T-cell (primary cell): ENCODE data around the gene FOXI1. TPM values are rescaled to one million over a fixed set of nuclear protein-coding genes. Genes with fewer than 3 reads are reported as not detected.

Experiments
- ATAC-seq, 4 experiments: fragments of 200-7000 bp in 3 of 4; fragments of 150-1000 bp in 1 of 4; cut with Tn5 transposase; replicated peaks in 1 of 4; 1 replicate in 3 of 4; 2 replicates in 1 of 4; pipeline ENCODE4 v1.10.0; 2021; ENCODE audit warnings: moderate library complexity in 3 of 4, mild to moderate bottlenecking in 2 of 4, moderate number of reproducible peaks in 1 of 4
- CTCF ChIA-PET, 2 donors: fragments of 300-600 bp; sonication (Branson Sonifier 250); formaldehyde crosslinking; loops; one replicate each; lab custom pipeline; 2022; ENCODE audit warnings: antibody characterized with exemption in 2 of 2; lab: Charles Lee
- POLR2A ChIA-PET, 2 donors: fragments of 300-600 bp; sonication (Branson Sonifier 250); formaldehyde crosslinking; loops; one replicate each; lab custom pipeline; 2022; ENCODE audit warnings: antibody characterized with exemption in 2 of 2; lab: Charles Lee
- DNase-seq, 35 experiments: peaks; one replicate each; pipeline versions ENCODE4 v3.0.0 to v3.0.0-alpha.2; 2013 to 2023
- H3K27ac ChIP-seq: one replicate; pipeline ENCODE4 v1.5.1; 2013; ENCODE audit warnings: low read length
- H3K27me3 ChIP-seq, 2 experiments: replicated peaks in 1 of 2; 1 replicate in 1 of 2; 2 replicates in 1 of 2; pipeline versions ENCODE4 v1.6.1 to v1.7.0; 2013; ENCODE audit warnings: low read length in 1 of 2, mixed read lengths in 1 of 2; ENCODE audit not compliant: control insufficient read depth in 2 of 2, insufficient read depth in 2 of 2; ENCODE audit errors: extremely low read depth in 1 of 2
- H3K36me3 ChIP-seq, 2 donors: 1 replicate in 1 of 2; 2 replicates in 1 of 2; pipeline versions ENCODE4 v1.6.1 to v1.7.0; 2013; ENCODE audit warnings: low read length in 1 of 2; ENCODE audit not compliant: control insufficient read depth in 2 of 2, insufficient read depth in 1 of 2; ENCODE audit errors: extremely low read depth in 1 of 2
- H3K4me1 ChIP-seq, 2 experiments: 1 replicate in 1 of 2; 2 replicates in 1 of 2; pipeline versions ENCODE4 v1.6.1 to v1.7.0; 2013; ENCODE audit warnings: low read length in 2 of 2, mixed read lengths in 1 of 2; ENCODE audit not compliant: insufficient read depth in 2 of 2, control insufficient read depth in 1 of 2; ENCODE audit errors: extremely low read depth in 1 of 2
- H3K4me3 ChIP-seq, 2 donors: 1 replicate in 1 of 2; 2 replicates in 1 of 2; pipeline versions ENCODE4 v1.5.1 to v1.7.0; 2013; ENCODE audit warnings: mild to moderate bottlenecking in 2 of 2, low read length in 1 of 2, moderate library complexity in 1 of 2; ENCODE audit not compliant: control insufficient read depth in 1 of 2; ENCODE audit errors: extremely low read depth in 1 of 2
- H3K9me3 ChIP-seq: 2 replicates; pipeline ENCODE4 v1.7.0; 2013
- H3K27ac Mint-ChIP-seq, 2 donors: one replicate each; pipeline ENCODE4 v1.8.0; 2020 to 2021; ENCODE audit warnings: mild to moderate bottlenecking in 2 of 2, mixed read lengths in 2 of 2
- H3K27me3 Mint-ChIP-seq, 2 donors: one replicate each; pipeline ENCODE4 v1.8.0; 2021 to 2022; ENCODE audit warnings: mixed read lengths in 2 of 2
- H3K36me3 Mint-ChIP-seq: one replicate; pipeline ENCODE4 v1.8.0; 2021; ENCODE audit warnings: mixed read lengths
- H3K4me1 Mint-ChIP-seq, 3 donors: one replicate each; pipeline ENCODE4 v1.8.0; 2020 to 2022; ENCODE audit warnings: mixed read lengths in 3 of 3, mild to moderate bottlenecking in 1 of 3
- H3K4me3 Mint-ChIP-seq, 3 donors: one replicate each; pipeline ENCODE4 v1.8.0; 2020 to 2022; ENCODE audit warnings: mild to moderate bottlenecking in 3 of 3, mixed read lengths in 3 of 3, moderate library complexity in 3 of 3
- H3K9me3 Mint-ChIP-seq, 3 donors: one replicate each; pipeline ENCODE4 v1.8.0; 2020 to 2022; ENCODE audit warnings: mixed read lengths in 3 of 3
- WGBS: methylation state at CpG from one replicate; pipeline ENCODE4 v1.1.5; 2013; ENCODE audit warnings: missing lambda C conversion rate; ENCODE audit not compliant: insufficient coverage; 5-methylcytosine and 5-hydroxymethylcytosine counted together
- total RNA-seq, 35 experiments: library from RNA in 6 of 35; stranded (reverse) in 6 of 35; fragments of 120-200 nt in 1 of 35; gene quantifications; one replicate each; pipeline versions ENCODE4 v1.2.1 to v1.2.4 and lab custom pipeline; 2013 to 2026

Gene FOXI1
- total RNA-seq, 5 donors from 2014 or later (not counting 1 experiment from before 2014, with no cell fraction given), result 0.16 to 0.35 TPM; not detected in 3

DNA sequence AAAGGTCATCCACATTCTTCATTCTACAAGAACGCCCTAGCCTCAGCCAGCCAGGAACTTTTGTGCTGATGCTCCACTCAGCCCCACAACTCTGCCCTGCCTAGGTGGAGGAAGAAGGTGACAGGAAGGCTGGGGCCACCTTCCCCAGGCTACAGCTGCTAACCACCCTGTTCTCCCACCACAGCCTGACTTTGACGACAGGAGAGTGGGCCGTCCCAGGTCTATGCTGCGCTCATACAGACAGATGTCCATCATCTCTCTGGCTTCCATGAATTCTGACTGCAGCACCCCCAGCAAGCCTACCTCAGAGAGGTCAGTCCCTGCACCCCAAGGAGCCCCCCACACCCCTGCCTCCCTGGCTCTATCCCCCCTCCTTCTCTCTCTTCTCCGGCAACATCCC lies 28.2 kb upstream of the FOXI1 start:
- Mint-ChIP-seq H3K27ac (no peak overlapping the region), H3K4me3 (no peak overlapping the region), H3K36me3 (peaks cover 93% of the 10 kb centered on the region), H3K27me3 (no peaks in the 10 kb centered on the region), H3K4me1 (no peaks in the 10 kb centered on the region), H3K9me3 (no peaks in the 10 kb centered on the region)
- no peak overlapping the region for H3K27ac ChIP-seq
- CTCF ChIA-PET, result no interaction called here
- POLR2A ChIA-PET, result no interaction called here
- no peak overlapping the region for H3K4me3 ChIP-seq
- 89% methylated on average over 3 of the region's 5 CpGs for WGBS
- DNase-seq (no peak), ATAC-seq (no peak)
- no peaks in the 10 kb centered on the region for H3K9me3 ChIP-seq
- H3K36me3 ChIP-seq, result peaks cover 18 to 89% of the 10 kb centered on the region in 2 donors
- no peaks in the 10 kb centered on the region for H3K27me3 ChIP-seq
- H3K4me1 ChIP-seq, result no peaks in the 10 kb centered on the region

DNA sequence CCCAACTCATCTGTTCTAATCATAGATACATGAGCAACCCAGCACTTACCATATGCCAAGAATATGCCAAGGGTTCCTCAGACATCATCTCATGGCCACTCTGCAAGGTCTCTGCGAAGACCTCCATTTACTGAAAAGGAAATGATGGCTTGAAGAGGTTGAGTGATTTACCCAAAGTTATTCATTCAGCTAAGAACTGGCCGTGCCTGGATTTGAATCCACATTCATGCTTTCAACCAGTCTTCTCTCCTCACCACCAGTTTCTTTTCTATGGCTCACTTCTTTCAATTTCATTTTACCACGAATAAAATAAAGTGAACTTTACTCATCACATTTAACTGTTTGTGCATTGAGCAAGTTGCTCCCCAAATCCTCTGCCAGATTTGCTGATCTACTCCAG lies 27.2 kb upstream of the FOXI1 start:
- peaks cover 92% of the 10 kb centered on the region for H3K36me3 Mint-ChIP-seq
- POLR2A ChIA-PET, result no interaction called here
- H3K27ac Mint-ChIP-seq, result no peak overlapping the region
- Histone ChIP-seq H3K27ac (no peak overlapping the region), H3K9me3 (no peaks in the 10 kb centered on the region), H3K27me3 (no peaks in the 10 kb centered on the region), H3K4me1 (no peaks in the 10 kb centered on the region), H3K4me3 (no peak overlapping the region), H3K36me3 (peaks cover 27 to 93% of the 10 kb centered on the region in 2 donors)
- H3K9me3 Mint-ChIP-seq, result no peaks in the 10 kb centered on the region
- ATAC-seq, result no peak
- H3K4me1 Mint-ChIP-seq, result no peaks in the 10 kb centered on the region
- no peak for DNase-seq
- 78% methylated on average over 2 of the region's 3 CpGs for WGBS
- H3K4me3 Mint-ChIP-seq, result no peak overlapping the region
- CTCF ChIA-PET, result no interaction called here
- no peaks in the 10 kb centered on the region for H3K27me3 Mint-ChIP-seq

DNA sequence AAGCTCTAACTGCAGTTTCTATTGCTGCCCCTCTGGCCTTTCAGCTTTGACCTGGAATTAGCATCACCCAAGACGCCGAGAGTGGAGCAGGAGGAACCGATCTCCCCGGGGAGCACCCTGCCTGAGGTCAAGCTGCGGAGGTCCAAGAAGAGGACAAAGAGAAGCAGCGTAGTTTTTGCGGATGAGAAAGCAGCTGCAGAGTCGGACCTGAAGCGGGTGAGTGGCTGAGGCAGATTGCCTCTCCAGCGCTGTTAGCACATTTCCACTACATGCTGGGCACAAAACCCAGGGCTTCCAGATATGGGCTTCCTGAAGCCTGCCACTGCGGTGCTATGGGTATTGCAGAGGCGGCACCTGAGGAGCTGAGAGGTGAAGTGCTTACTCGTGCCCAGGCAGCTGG lies 26.8 kb upstream of the FOXI1 start:
- Histone ChIP-seq H3K9me3 (no peaks in the 10 kb centered on the region), H3K27ac (no peak overlapping the region), H3K4me1 (no peaks in the 10 kb centered on the region), H3K36me3 (peaks cover 31 to 98% of the 10 kb centered on the region in 2 donors), H3K27me3 (no peaks in the 10 kb centered on the region), H3K4me3 (no peak overlapping the region)
- Mint-ChIP-seq H3K4me3 (no peak overlapping the region), H3K9me3 (no peaks in the 10 kb centered on the region), H3K4me1 (no peaks in the 10 kb centered on the region), H3K27ac (no peak overlapping the region), H3K36me3 (peaks cover 93% of the 10 kb centered on the region), H3K27me3 (no peaks in the 10 kb centered on the region)
- ChIA-PET CTCF (no interaction called here), POLR2A (no interaction called here)
- ATAC-seq (no peak), DNase-seq (no peak)
- 100% methylated on average over 9 of the region's 13 CpGs for WGBS

DNA sequence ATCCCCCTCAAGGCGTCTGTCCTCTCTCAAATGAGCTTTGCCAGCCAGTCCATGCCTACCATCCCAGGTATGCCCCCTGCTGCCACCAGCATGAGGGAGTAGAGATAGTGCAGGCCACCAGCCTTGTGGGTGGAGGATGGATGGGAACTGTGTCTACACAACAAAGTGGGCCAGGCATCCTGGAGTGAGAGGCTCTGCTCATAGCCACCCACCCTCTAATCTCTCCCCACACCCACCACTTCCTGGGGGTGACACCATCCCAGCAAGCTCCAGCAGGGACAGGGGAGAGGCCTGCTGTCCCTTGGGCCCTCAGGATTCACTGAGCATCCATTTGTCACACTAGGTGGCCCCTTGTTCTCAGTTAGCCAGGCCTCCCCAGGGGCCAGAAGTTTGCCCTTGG lies 25.5 kb upstream of the FOXI1 start:
- H3K27me3 Mint-ChIP-seq, result no peaks in the 10 kb centered on the region
- no CpG with 5 or more reads among the region's 1 CpG for WGBS
- DNase-seq (no peak), ATAC-seq (no peak)
- ChIA-PET POLR2A (no interaction called here), CTCF (no interaction called here)
- H3K36me3 Mint-ChIP-seq, result peaks cover 92% of the 10 kb centered on the region
- no peak overlapping the region for H3K4me3 Mint-ChIP-seq
- H3K27ac ChIP-seq, result no peak overlapping the region
- H3K27ac Mint-ChIP-seq, result no peak overlapping the region
- no peak overlapping the region for H3K4me3 ChIP-seq
- no peaks in the 10 kb centered on the region for H3K9me3 ChIP-seq
- peaks cover 35 to 98% of the 10 kb centered on the region in 2 donors for H3K36me3 ChIP-seq
- H3K4me1 Mint-ChIP-seq, result no peaks in the 10 kb centered on the region
- no peaks in the 10 kb centered on the region for H3K4me1 ChIP-seq
- H3K9me3 Mint-ChIP-seq, result no peaks in the 10 kb centered on the region
- H3K27me3 ChIP-seq, result no peaks in the 10 kb centered on the region

DNA sequence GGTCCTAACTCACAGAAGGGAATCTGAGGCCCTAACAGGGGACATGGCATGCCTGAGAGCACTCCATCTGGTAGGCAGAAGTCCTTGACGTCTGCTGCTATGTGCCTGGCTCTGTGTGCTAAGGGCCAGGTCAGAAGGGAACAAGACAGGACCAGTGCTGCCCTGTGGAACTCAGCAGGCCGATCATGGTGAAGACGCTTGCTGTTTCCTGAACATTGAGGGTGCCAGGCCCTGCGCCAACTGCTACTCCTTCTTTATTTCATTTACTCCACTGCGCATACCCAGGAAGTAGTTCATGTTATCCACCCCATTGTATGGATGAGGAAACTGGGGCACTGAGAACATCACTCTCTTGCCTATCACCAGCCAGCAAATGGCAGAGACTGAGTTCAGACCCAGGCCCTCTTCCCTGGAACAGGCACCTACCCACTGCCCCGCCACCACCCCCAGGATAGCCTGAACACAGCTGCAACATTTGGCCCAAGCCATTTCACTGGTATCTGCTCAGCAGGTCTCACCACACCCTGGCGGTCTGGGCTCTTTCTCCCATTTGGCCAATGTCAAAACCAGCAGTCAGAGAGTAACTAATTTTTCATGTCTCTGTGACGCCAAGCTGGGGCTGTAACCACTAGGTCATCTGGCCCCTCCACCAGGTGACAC lies 24.8 kb upstream of the FOXI1 start:
- POLR2A ChIA-PET, result no interaction called here
- Histone ChIP-seq H3K27me3 (no peaks in the 10 kb centered on the region), H3K36me3 (peaks cover 35 to 98% of the 10 kb centered on the region in 2 donors), H3K4me1 (no peaks in the 10 kb centered on the region), H3K9me3 (no peaks in the 10 kb centered on the region), H3K4me3 (no peak overlapping the region), H3K27ac (no peak overlapping the region)
- Mint-ChIP-seq H3K4me1 (no peaks in the 10 kb centered on the region), H3K9me3 (no peaks in the 10 kb centered on the region), H3K27ac (no peak overlapping the region), H3K36me3 (peaks cover 92% of the 10 kb centered on the region), H3K4me3 (no peak overlapping the region), H3K27me3 (no peaks in the 10 kb centered on the region)
- WGBS, result 98% methylated on average over 5 of the region's 8 CpGs
- DNase-seq, result no peak
- no peak for ATAC-seq
- CTCF ChIA-PET, result no interaction called here

DNA sequence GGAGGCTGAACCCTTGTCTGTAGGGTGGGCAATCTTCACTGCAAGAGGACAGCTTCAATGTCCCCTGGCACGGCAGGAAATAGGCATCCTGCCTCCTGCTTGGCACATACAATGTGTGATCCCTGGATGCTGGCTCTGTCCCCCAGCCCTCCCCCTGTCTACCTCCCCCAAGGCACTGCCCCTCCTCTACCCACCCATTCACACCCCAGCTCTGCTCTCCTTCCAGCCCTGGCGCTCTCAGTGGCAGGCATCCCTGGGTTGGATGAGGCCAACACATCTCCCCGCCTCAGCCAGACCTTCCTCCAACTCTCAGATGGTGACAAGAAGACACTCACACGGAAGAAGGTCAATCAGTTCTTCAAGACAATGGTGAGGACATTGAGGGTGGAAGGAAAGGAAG lies 24.1 kb upstream of the FOXI1 start:
- Mint-ChIP-seq H3K4me3 (no peak overlapping the region), H3K9me3 (no peaks in the 10 kb centered on the region), H3K36me3 (peaks cover 88% of the 10 kb centered on the region), H3K27ac (no peak overlapping the region), H3K27me3 (no peaks in the 10 kb centered on the region), H3K4me1 (no peaks in the 10 kb centered on the region)
- H3K27me3 ChIP-seq, result no peaks in the 10 kb centered on the region
- H3K9me3 ChIP-seq, result no peaks in the 10 kb centered on the region
- WGBS, result 92% methylated on average over 2 of the region's 4 CpGs
- ChIA-PET CTCF (no interaction called here), POLR2A (no interaction called here)
- DNase-seq (no peak), ATAC-seq (no peak)
- peaks cover 35 to 94% of the 10 kb centered on the region in 2 donors for H3K36me3 ChIP-seq
- no peak overlapping the region for H3K27ac ChIP-seq
- H3K4me3 ChIP-seq, result no peak overlapping the region
- H3K4me1 ChIP-seq, result no peaks in the 10 kb centered on the region

DNA sequence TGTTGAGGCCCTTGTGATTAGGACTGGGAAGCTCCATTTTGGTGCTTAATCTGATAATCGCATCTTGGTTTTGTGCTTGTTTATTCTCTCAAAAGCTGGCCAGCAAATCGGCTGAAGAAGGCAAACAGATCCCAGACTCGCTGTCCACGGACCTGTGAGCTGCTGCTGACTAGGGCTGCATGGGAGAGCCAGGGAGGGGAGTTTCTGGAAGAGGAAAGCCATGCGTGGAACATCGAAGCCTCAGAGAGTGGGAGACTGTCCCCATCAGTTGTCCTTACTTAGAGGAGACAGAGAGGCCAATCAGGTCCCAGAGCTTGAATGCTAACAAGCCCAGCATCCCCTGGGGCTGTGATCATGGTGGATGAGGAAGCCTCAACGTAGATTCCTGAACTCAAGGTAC lies 23.0 kb upstream of the FOXI1 start:
- ChIA-PET CTCF (no interaction called here), POLR2A (no interaction called here)
- H3K36me3 ChIP-seq, result peaks cover 35 to 85% of the 10 kb centered on the region in 2 donors
- DNase-seq, result no peak
- no peak overlapping the region for H3K4me3 Mint-ChIP-seq
- H3K9me3 ChIP-seq, result no peaks in the 10 kb centered on the region
- H3K4me1 ChIP-seq, result no peaks in the 10 kb centered on the region
- no peaks in the 10 kb centered on the region for H3K27me3 ChIP-seq
- 86% methylated on average over 6 of the region's 7 CpGs for WGBS
- no peaks in the 10 kb centered on the region for H3K27me3 Mint-ChIP-seq
- no peak overlapping the region for H3K27ac ChIP-seq
- H3K9me3 Mint-ChIP-seq, result no peaks in the 10 kb centered on the region
- no peak overlapping the region for H3K4me3 ChIP-seq
- no peak for ATAC-seq
- no peak overlapping the region for H3K27ac Mint-ChIP-seq
- H3K4me1 Mint-ChIP-seq, result no peaks in the 10 kb centered on the region
- peaks cover 81% of the 10 kb centered on the region for H3K36me3 Mint-ChIP-seq
